Adrenal gland (tissue), 12 donors: ENCODE data around the gene MAN2B2. TPM values are rescaled to one million over a fixed set of nuclear protein-coding genes. Genes with fewer than 3 reads are reported as not detected.
A peak's percentile ranks its signal among the peaks of the same experiment; 100 is the strongest.

Source experiments
- DNase-seq, 7 donors: peaks; one replicate each; pipeline ENCODE4 v3.0.0-alpha.2; 2019 to 2020
- H3K27ac ChIP-seq, 5 donors: fragments of 200-600 bp; sonication (generic) in 4 of 5; 1 replicate in 3 of 5; 2 replicates in 2 of 5; pipeline versions ENCODE4 v1.5.1 to v1.8.0; 2016 to 2020; ENCODE audit warnings: mild to moderate bottlenecking in 1 of 5
- H3K27me3 ChIP-seq: fragments of 200-600 bp; 2 replicates; pipeline ENCODE4 v1.8.0; 2021
- H3K36me3 ChIP-seq, 2 donors: fragments of 200-600 bp; replicated peaks in 1 of 2; 1 replicate in 1 of 2; 2 replicates in 1 of 2; pipeline versions ENCODE4 v1.5.1 to v1.8.0; 2018 to 2022
- H3K4me1 ChIP-seq, 2 donors: fragments of 200-600 bp; replicated peaks in 1 of 2; 1 replicate in 1 of 2; 2 replicates in 1 of 2; pipeline versions ENCODE4 v1.5.1 to v1.8.0; 2018 to 2021
- H3K4me3 ChIP-seq, 4 donors: fragments of 200-600 bp; sonication (generic) in 3 of 4; one replicate each; pipeline ENCODE4 v1.5.1; 2016 to 2018
- H3K9me3 ChIP-seq, 3 donors: fragments of 200-600 bp; sonication (generic) in 1 of 3; replicated peaks in 1 of 3; 1 replicate in 2 of 3; 2 replicates in 1 of 3; pipeline versions ENCODE4 v1.5.1 to v1.8.0; 2016 to 2021
- POLR2A ChIP-seq, 2 donors: fragments of 450-650 bp; IDR thresholded peaks; one replicate each; pipeline ENCODE4 v1.6.1; 2017; ENCODE audit warnings: antibody characterized with exemption in 2 of 2, mild to moderate bottlenecking in 2 of 2, moderate library complexity in 1 of 2
- WGBS, 4 donors: extraction: QIAGEN DNeasy Blood & Tissue Kit in 2 of 4; methylation state at CpG; one replicate each; pipeline versions ENCODE4 v1.1.5 to v1.1.7; 2013 to 2017; 5-methylcytosine and 5-hydroxymethylcytosine counted together
- intact Hi-C, 2 donors: fragments of 100-400 bp; cut with DNase I; formaldehyde crosslinking; loops; one replicate each; pipeline versions ENCODE4 v1.14.1 to v1.15.0; 2022 to 2023
- polyA plus RNA-seq, 3 donors: library from polyadenylated mRNA; stranded (reverse); fragments of 200-250 nt in 2 of 3; fragments of 350-450 nt in 1 of 3; fragmentation: Illumina TruSeq in 1 of 3; extraction: RNeasy Lipid Tissue Mini Kit (QIAGEN cat#74804) in 1 of 3; gene quantifications; one replicate each; pipeline ENCODE4 v1.2.3, GENCODE V29; 2013 to 2014
- total RNA-seq, 9 donors: library from RNA; depleted of rRNA in 4 of 9; stranded (reverse); fragments of >200 nt in 4 of 9; fragments of 120-200 nt in 1 of 9; fragmentation: NEBNext Ultra II Directional in 1 of 9; extraction: Animal tissue kit (Norgen Biotek cat#: 25700) in 1 of 9; gene quantifications; one replicate each; pipeline versions ENCODE4 v1.1.0 to v1.2.4, GENCODE V29; 2013 to 2023
- TF ChIP-seq, protein P1 (sequence below), 6 experiments: fragments of 450-650 bp in 4 of 6; fragments of 200-600 bp in 2 of 6; sonication (generic) in 1 of 6; IDR thresholded peaks; 1 replicate in 5 of 6; 2 replicates in 1 of 6; pipeline versions ENCODE4 v1.5.1 to v1.8.0; 2016 to 2021; ENCODE audit warnings: antibody characterized with exemption in 6 of 6, mild to moderate bottlenecking in 2 of 6, moderate library complexity in 1 of 6
- donor health status: healthy with polysubstance abuse.
- donor health status: Bipolar disorder and iron deficiency.
- donor health status: DM: yes; HTN: yes; CAD: no.
- donor health status: DM: no; HTN: no; CAD: no.
- donor health status: DM: no; HTN: no; CAD: no.
- donor health status: DM: yes; HTN: yes; CAD: no.

MAN2B2 gene
- total and polyA plus RNA-seq, 12 donors, result 9.3 to 50.6 (median 27.7) TPM

DNA sequence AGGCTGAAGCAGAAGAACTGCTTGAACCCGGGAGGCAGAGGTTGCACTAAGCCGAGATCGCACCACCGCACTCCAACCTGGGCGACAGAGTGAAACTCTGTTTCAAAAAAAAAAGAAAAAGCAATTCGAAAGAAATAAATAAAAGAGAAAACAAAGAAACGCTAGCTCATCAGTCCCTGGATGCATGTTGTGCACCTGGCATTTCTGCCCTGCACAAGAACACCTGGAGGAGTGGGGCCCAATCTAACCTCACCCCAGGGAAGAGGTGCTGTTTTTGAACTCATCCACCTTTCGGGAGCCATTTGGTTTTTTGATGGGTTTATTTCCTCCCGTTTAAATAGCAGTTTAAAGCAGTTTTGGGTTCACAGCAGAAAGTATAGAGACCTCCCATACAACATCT, 59.8 kb downstream of the MAN2B2 start:
- intact Hi-C loops, result no loop called here
- Histone ChIP-seq H3K4me3 (no peak overlapping the region), H3K4me1 (no peaks in the 10 kb centered on the region), H3K27me3 (no peaks in the 10 kb centered on the region), H3K27ac (no peak overlapping the region), H3K36me3 (no peaks in the 10 kb centered on the region), H3K9me3 (no peaks in the 10 kb centered on the region)
- WGBS, 4 donors, result 89 to 94% (median 93%) methylated on average over 9 of the region's 9 CpGs
- TF ChIP-seq, protein P1, sequence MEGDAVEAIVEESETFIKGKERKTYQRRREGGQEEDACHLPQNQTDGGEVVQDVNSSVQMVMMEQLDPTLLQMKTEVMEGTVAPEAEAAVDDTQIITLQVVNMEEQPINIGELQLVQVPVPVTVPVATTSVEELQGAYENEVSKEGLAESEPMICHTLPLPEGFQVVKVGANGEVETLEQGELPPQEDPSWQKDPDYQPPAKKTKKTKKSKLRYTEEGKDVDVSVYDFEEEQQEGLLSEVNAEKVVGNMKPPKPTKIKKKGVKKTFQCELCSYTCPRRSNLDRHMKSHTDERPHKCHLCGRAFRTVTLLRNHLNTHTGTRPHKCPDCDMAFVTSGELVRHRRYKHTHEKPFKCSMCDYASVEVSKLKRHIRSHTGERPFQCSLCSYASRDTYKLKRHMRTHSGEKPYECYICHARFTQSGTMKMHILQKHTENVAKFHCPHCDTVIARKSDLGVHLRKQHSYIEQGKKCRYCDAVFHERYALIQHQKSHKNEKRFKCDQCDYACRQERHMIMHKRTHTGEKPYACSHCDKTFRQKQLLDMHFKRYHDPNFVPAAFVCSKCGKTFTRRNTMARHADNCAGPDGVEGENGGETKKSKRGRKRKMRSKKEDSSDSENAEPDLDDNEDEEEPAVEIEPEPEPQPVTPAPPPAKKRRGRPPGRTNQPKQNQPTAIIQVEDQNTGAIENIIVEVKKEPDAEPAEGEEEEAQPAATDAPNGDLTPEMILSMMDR (IDR thresholded peaks at IDR 0.05), result no peak
- TF ChIP-seq POLR2A (IDR thresholded peaks at IDR 0.05), result no peak
- no peak for DNase-seq

DNA sequence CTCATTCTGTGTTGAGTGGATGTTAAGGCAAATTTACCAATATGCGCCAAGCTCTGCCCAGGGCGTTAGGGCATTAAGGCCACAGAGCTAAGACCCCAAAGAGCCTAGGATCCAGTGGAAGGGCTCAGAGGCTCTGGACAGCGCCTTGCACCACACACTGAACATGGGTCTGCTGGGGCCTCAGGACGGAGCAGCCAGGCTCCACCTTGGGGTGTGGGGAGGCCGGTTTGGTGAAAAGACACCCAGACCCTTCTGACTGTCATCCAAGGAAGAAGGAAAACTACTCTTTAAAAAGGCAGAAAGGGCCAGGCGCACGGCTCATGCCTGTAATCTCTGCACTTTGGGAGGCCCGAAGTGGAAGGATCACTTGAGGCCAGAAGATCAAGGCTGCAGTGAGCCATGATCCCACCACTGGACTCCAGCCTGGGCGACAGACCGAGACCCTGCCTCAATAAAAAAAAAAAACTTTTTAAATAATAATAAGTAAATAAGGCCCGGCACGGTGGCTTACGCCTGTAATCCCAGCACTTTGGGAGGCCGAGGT, 64.2 kb downstream of the MAN2B2 start:
- H3K4me1 ChIP-seq, result peaks cover 11 to 23% of the 10 kb centered on the region in 2 donors
- DNase-seq, result peak in 2 of 7 donors; percentile 14 to 52
- TF ChIP-seq, protein P1 (IDR thresholded peaks at IDR 0.05), result no peak
- no peak for TF ChIP-seq POLR2A (IDR thresholded peaks at IDR 0.05)
- no peak overlapping the region for H3K4me3 ChIP-seq
- H3K27ac ChIP-seq, result no peak overlapping the region
- H3K27me3 ChIP-seq, result no peaks in the 10 kb centered on the region
- 90 to 96% (median 93%) methylated on average over 14 of the region's 14 CpGs for WGBS, 4 donors
- intact Hi-C loops, result no loop called here
- H3K9me3 ChIP-seq, result no peaks in the 10 kb centered on the region
- peaks cover 0 to 12% of the 10 kb centered on the region in 2 donors for H3K36me3 ChIP-seq

DNA sequence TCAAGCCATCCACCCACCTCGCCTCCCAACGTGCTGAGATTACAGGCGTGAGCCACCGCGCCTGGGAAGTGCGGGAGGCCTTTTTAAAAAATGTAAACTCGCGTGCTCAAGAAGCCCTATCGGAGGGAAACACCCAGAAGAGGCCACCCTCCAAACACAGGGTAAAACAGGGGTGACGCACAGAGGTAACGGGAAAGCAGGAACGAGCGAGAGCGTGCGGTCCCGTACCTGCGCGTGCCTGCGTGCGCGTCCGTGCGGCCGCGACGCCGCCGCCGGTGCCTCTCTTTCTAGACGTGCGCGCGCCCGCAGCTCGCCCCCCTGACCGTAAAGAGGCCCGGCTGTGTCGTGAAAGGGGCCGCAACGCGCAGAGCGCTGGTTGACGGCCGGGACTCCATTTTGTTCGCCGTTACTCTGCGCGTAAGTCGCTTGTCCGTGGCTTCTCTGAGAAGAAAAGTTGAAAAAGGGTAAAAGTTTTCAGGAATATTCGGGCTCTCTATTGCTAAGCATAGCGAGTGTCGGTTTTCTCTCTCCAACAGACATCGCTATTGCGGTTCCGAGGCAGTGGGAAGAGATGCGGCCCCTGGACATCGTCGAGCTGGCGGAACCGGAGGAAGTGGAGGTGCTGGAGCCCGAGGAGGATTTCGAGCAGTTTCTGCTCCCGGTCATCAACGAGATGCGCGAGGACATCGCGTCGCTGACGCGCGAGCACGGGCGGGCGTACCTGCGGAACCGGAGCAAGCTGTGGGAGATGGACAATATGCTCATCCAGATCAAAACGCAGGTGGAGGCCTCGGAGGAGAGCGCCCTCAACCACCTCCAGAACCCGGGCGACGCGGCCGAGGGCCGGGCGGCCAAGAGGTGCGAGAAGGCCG, 65.5 kb downstream of the MAN2B2 start, which contains the start of gene MRFAP1:
Gene MRFAP1, plus strand, starts transcription at position 394 of the 872 bp plus-strand sequence. Its CDS starts 178 bp downstream, at position 572.
- Histone ChIP-seq H3K4me3 (peak within 1 kb of the TSS; percentile 43 to 79 (median 50)), H3K27ac (peak within 1 kb of the TSS; percentile 88 to 99 (median 95)), H3K36me3 (peaks cover 0 to 12% of the 10 kb centered on the region in 2 donors), H3K9me3 (no peaks in the 10 kb centered on the region), H3K4me1 (peaks cover 11 to 23% of the 10 kb centered on the region in 2 donors), H3K27me3 (no peaks in the 10 kb centered on the region)
- intact Hi-C loops, result no loop called here
- peak; percentile 93 to 97 (median 95) for DNase-seq
- WGBS, 4 donors, result 0 to 1% (median 0%) methylated on average over 60 to 90 of the region's 90 CpGs
- peak; percentile 76 to 80 for TF ChIP-seq POLR2A (IDR thresholded peaks at IDR 0.05)
- TF ChIP-seq, protein P1 (IDR thresholded peaks at IDR 0.05), result no peak

DNA sequence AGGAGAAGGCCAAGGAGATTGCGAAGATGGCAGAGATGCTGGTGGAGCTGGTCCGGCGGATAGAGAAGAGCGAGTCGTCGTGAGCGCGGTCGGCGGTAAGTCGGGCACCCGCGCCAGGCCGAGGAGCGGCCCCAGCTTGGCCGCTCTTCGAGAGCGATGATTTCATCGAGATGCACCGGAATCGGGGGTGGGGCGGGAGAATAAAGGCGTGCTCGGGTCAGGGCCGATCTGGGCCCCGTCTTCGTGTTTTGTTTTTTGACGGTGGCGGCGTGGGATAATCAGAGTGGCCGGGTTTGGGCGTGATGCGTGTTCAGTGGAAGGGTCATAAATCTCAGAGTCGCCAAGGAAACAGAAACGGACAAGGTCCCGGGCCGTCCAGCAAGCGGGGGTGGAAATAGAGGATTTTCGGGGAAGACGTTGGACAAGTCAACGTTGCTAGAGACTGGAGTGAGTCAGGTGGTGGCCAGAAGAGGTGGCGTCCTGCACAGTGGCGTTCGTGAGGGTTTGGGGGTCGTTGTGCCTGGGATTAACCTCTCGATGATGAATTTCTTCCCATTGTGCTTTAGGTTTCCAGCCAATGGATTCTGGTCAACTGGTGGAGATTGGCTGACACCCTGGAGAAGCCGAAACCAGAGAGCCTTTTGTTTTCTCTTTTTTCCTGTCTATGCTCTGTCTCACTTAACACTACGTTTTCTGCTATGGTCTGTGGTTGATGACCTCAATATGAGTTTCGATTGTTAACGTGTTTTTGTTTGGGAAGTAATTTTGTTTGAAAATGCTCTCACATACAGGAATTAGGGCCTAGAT, 66.4 kb downstream of the MAN2B2 start:
- Histone ChIP-seq H3K9me3 (no peaks in the 10 kb centered on the region), H3K36me3 (peaks cover 0 to 12% of the 10 kb centered on the region in 2 donors), H3K27me3 (no peaks in the 10 kb centered on the region), H3K27ac (peak overlapping the region; percentile 88 to 99 (median 95)), H3K4me1 (peaks cover 11 to 23% of the 10 kb centered on the region in 2 donors), H3K4me3 (peak overlapping the region; percentile 43 to 79 (median 50))
- TF ChIP-seq, protein P1 (IDR thresholded peaks at IDR 0.05), result no peak
- TF ChIP-seq POLR2A (IDR thresholded peaks at IDR 0.05), result peak in 1 of 2 donors; percentile 13
- intact Hi-C loops, result no loop called here
- WGBS, 4 donors, result 1 to 2% (median 1%) methylated on average over 43 to 50 of the region's 50 CpGs
- DNase-seq, result peak; percentile 67 to 81 (median 76)
